OCI-LY3 (cell line): ENCODE data around the gene GNAL.

ENCODE experiments used
- H2AFZ ChIP-seq: fragments of 200-600, 300-600 bp; shearing (Covaris generic); 2 replicates; pipeline ENCODE4 v1.6.0; 2014; ENCODE audit warnings: antibody characterized with exemption, low read depth, low read length
- H3K27ac ChIP-seq: fragments of 200-600, 300-600 bp; sonication (generic); 2 replicates; pipeline ENCODE4 v1.5.1; 2014; ENCODE audit warnings: mild to moderate bottlenecking, low read length, moderate library complexity, mixed read lengths
- H3K27me3 ChIP-seq: fragments of 200-600, 300-600 bp; sonication (generic); 2 replicates; pipeline ENCODE4 v1.6.1; 2014; ENCODE audit warnings: low read depth, low read length, mixed read lengths
- H3K36me3 ChIP-seq: fragments of 200-600, 300-600 bp; sonication (generic); replicated peaks from 2 replicates; pipeline ENCODE3; 2014; ENCODE audit warnings: low read depth, low read length, mixed read lengths
- H3K4me1 ChIP-seq: fragments of 300-600, 200-600 bp; sonication (generic); 2 replicates; pipeline ENCODE4 v1.6.1; 2014; ENCODE audit warnings: low read length, mixed read lengths
- H3K4me2 ChIP-seq: fragments of 200-600, 300-600 bp; sonication (generic); 2 replicates; pipeline ENCODE4 v1.6.1; 2014; ENCODE audit warnings: low read length, mixed read lengths
- H3K4me3 ChIP-seq: fragments of 300-600, 200-600 bp; sonication (generic); 2 replicates; pipeline ENCODE4 v1.5.1; 2014; ENCODE audit warnings: antibody characterized with exemption, mild to moderate bottlenecking, low read length, moderate library complexity
- H3K79me2 ChIP-seq: fragments of 300-600, 200-600 bp; shearing (Covaris generic); 2 replicates; pipeline ENCODE4 v1.6.1; 2014; ENCODE audit warnings: mild to moderate bottlenecking, low read length, mixed read lengths
- H3K9ac ChIP-seq: fragments of 300-600, 200-600 bp; shearing (Covaris generic); 2 replicates; pipeline ENCODE4 v1.6.0; 2014; ENCODE audit warnings: mild to moderate bottlenecking, low read length, moderate library complexity
- H3K9me3 ChIP-seq: fragments of 200-600, 300-600 bp; shearing (Covaris generic); 2 replicates; pipeline ENCODE4 v1.6.1; 2014; ENCODE audit warnings: low read length, mixed read lengths; ENCODE audit not compliant: insufficient read depth
- H4K20me1 ChIP-seq: fragments of 200-600, 300-600 bp; sonication (generic); 2 replicates; pipeline ENCODE4 v1.6.1; 2016; ENCODE audit warnings: low read length, mixed read lengths; ENCODE audit not compliant: insufficient read depth
- CTCF ChIP-seq: fragments of 200-600, 300-600 bp; sonication (generic); IDR thresholded peaks from 2 replicates; pipeline ENCODE4 v1.5.1; 2014; ENCODE audit warnings: antibody characterized with exemption, low read length, low read depth
- EZH2phosphoT487 ChIP-seq: fragments of 200-600 bp; shearing (Covaris generic); IDR thresholded peaks from 2 replicates; pipeline ENCODE4 v1.6.1; 2018; ENCODE audit warnings: antibody characterized with exemption, mixed run types, low read depth

GNAL gene

GRCh38 chr18:11767935-11768334 lies 78.9 kb downstream of the GNAL start:
- Histone ChIP-seq H3K9ac (no peak overlapping the region), H3K27ac (no peak overlapping the region), H3K9me3 (no peaks in the 10 kb centered on the region), H3K4me3 (no peak overlapping the region), H3K79me2 (no peaks in the 10 kb centered on the region), H3K36me3 (no peaks in the 10 kb centered on the region), H4K20me1 (no peaks in the 10 kb centered on the region), H3K27me3 (peaks cover 9% of the 10 kb centered on the region; the same call in 1 of the 2 replicates), H2AFZ (no peak overlapping the region), H3K4me2 (no peak overlapping the region), H3K4me1 (no peaks in the 10 kb centered on the region)
- TF ChIP-seq EZH2phosphoT487, result no peak
- no peak for TF ChIP-seq CTCF

GRCh38 chr18:11775436-11776174 lies 86.5 kb downstream of the GNAL start:
- H3K4me2 ChIP-seq, result no peak overlapping the region
- no peak overlapping the region for H3K27ac ChIP-seq
- no peak for TF ChIP-seq EZH2phosphoT487
- TF ChIP-seq CTCF, result no peak

GRCh38 chr18:11780042-11780441 lies 91.0 kb downstream of the GNAL start:
- no peak overlapping the region for H3K4me3 ChIP-seq

More at GRCh38 chr18:11775436-11776174, 86.5 kb downstream of the GNAL start:
- no peaks in the 10 kb centered on the region for H3K9me3 ChIP-seq
- H3K4me1 ChIP-seq, result no peaks in the 10 kb centered on the region
- H3K9ac ChIP-seq, result no peak overlapping the region
- H3K79me2 ChIP-seq, result no peaks in the 10 kb centered on the region
- H3K27me3 ChIP-seq, result peaks cover 30% of the 10 kb centered on the region
- no peaks in the 10 kb centered on the region for H3K36me3 ChIP-seq
- no peaks in the 10 kb centered on the region for H4K20me1 ChIP-seq
- H2AFZ ChIP-seq, result no peak overlapping the region
- H3K4me3 ChIP-seq, result no peak overlapping the region

More at GRCh38 chr18:11780042-11780441, 91.0 kb downstream of the GNAL start:
- no peak overlapping the region for H3K4me2 ChIP-seq
- no peak overlapping the region for H2AFZ ChIP-seq
- H3K27me3 ChIP-seq, result peaks cover 46% of the 10 kb centered on the region
- TF ChIP-seq CTCF (no peak), EZH2phosphoT487 (no peak)
- no peak overlapping the region for H3K9ac ChIP-seq
- H3K4me1 ChIP-seq, result no peaks in the 10 kb centered on the region
- H3K79me2 ChIP-seq, result no peaks in the 10 kb centered on the region
- H3K9me3 ChIP-seq, result no peaks in the 10 kb centered on the region
- no peaks in the 10 kb centered on the region for H4K20me1 ChIP-seq
- H3K27ac ChIP-seq, result no peak overlapping the region
- no peaks in the 10 kb centered on the region for H3K36me3 ChIP-seq
